NCI-H146 treated with DMSO at 0.1 percent for 48 hours (cell line): ENCODE results near the gene NECTIN2.

Experiments
- DNase-seq: peaks from one replicate; lab custom pipeline; 2025; ENCODE audit not compliant: unreplicated experiment; lab: John Stamatoyannopoulos, UW

The NECTIN2 gene

DNA sequence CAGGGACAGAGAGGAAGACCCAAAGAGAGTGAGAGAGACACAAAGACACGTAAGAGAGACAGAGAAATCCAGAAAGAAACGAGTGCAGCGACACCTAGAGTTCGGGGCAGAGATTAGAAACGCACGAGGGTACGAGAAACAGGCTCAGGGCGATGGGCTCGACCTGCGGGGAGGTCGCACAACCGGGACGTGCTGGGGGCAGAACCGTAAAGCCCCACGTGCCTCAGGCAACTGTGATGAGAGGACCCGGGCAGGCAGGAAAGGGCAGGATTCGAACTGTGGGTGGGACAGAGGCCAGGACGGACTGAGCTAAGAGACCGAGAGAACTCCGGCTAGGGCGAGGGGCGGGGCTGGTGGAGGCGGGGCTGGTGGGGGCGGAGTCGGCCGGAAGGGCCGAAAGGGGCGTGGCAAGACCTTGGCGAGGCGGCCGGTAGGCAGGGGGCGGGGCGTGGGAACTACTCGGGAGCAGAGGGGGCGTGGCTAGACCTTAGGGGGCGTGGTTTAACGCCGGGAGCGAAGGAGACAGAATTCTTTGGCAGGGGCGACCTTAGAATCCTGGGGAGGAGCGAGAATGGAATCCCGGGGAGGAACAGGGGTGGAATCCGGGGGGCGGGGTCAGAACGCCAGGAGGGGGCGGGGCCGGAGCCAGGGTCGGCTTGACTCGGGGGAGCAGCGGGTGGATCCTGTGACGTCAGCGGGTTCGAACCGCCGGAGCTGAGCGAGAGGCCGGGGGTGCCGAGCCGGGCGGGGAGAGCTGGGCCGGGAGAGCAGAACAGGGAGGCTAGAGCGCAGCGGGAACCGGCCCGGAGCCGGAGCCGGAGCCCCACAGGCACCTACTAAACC is at the start of gene NECTIN2:
NECTIN2 (plus strand) TSS at position 686 of the 843 bp plus-strand sequence. CDS start 229 bp downstream, outside the sequence.
- peak; percentile 98 for DNase-seq

DNA sequence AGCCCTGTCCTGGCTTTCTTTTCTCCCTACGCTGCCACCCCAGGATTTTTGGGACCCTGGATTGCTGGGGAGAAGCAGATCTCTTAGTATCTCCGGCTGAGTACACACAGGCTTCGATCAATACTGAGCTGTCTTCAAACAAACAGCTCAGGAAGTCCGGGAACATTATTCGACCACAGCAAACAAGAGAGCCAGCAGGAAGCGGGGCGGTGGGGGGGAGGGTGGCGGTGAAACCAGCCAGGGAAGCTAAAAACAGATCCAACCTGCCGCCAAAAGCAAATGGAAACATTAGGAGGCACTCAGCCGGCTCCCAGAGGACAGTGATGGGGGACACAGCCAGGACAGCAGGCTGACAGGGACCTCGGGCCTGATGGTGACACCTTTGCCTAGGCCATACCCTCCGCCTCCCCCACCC is 49.4 kb upstream of the NECTIN2 start:
- peak; percentile 97 for DNase-seq

DNA sequence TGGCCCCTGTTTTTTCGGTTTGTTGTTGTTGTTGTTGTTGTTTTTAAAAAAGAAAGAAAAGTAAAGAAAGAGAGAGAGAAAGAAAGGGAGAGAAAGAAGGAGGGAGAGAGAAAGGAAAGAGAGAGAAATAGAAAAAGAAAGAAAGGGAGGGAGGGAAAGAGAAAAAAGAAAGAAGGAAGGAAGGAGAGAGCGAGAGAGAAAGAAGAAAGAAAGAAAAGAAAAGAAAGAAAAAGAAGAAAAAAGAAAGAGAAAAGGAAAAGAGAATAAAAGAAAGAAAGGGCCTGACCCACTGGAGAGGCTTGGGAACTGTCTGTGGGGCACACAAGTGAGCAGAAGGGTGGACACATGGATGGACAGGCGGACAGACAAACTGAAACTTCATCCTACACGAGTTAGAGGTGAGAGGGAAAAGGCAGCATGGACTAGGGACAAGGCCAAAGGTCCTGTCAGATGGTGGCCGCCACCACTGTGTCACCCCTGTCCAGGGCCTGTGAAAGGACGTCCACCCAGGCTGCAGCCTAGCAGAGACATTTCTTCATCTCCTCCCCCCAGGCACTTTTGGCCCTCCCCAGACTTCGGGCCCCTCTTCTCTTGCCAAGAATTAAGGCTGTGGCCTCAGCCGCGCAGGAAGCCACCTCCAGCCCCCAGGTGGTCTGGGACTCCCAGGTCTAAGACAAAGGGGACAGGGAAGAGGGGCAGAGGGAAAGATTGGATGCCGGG is 46.3 kb upstream of the NECTIN2 start:
- no peak for DNase-seq

DNA sequence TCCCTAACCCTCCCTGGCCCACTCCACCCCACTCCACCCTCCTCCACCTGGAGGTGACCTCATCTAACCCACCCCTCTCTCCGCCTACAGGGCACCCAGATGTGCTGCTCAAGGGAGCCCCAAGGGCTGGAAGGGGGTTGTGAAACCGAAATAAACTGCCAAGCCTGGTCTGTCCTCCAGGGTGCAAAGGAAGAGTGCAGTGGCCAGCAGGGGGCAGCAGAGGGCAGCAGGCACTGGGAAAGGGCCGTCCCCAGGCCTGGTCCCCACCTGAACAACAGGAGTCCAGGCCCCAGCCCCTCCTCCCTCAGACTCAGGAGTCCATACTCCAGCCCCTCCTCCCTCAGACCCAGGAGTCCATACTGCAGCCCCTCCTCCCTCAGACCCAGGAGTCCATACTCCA is 45.6 kb upstream of the NECTIN2 start:
- peak; percentile 64 for DNase-seq

DNA sequence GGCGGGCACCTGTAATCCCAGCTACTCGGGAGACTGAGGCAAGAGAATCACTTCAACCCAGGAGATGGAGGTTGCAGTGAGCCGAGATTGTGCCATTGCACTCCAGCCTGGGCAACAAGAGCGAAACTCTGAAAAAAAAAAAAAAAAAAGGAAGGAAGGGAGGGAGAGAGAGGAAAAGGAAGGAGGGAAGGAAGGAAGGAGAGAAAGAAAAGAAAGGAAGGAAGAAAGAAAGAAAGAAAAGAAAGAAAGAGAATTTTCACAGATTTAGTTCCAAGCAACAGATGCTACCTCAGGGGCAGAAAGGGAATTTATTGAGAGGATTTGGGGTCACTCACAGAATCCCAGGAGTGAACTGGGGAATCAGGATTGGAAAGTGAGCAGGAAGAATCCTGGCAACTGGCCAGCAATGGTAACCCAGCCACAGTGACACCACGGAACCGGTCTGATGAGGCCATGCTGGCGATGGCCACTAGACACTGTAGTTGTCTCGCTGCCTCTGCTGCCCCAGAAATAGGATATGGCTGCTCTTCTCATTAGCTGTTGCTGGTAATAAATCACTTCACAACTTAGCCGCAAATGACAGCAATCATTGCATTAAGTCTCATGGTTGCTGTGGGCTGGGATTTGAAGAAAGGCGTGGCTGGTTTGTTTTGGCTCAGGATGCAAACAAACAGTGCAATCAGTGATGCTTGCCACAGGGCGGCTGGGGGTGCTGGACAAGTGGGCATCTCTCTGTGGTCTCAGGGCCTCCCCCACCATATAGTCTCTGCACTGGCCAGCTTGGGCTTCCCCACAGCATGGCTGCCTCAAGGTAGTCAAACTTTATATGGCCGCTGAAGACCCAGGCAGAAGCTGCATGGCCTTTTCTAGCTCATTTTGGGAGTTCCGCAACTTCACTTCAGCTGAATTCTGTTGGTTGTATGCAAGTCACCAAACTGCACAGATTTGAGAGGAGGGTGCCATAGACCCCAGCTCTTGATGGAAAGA is 42.4 kb upstream of the NECTIN2 start:
- DNase-seq: no peak

DNA sequence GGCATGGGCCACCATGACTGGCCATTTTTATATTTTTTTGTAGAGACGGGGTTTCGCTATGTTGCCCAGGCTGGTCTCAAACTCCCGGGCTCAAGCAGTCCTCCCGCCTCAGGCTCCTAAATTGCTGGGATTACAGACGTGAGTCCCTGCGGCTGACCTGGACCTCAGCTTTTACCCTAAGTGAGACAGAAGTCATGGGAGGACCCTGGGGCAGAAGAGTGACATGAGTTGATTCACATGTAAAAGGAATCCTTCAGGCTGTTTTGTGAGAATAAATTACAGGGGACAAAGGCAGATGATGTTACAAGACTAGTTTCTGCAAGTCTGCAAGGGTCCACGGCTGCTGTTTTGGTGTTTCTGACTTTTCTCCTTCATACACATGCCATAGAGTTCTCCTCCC is 39.8 kb upstream of the NECTIN2 start:
- DNase-seq: no peak

DNA sequence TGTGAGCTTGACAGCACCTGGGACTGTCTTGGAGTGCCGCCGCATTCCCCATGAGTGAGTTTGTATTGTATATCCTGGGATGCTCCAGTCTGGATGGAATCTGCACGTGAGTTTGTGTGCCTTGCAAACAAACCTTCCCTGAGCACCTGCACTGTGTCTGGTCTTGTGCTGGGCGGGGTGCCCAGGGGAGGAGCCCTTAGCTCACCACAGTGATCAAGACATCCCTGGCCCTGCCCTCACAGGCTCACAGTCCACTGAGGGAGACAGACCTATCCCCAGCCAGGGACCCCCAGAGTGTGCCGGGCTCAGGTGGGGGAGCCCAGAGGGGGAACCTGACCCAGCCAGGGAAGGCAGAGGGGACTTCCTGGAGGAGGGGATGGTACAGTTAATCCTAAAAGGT is 38.9 kb upstream of the NECTIN2 start:
- DNase-seq: peak; percentile 87

DNA sequence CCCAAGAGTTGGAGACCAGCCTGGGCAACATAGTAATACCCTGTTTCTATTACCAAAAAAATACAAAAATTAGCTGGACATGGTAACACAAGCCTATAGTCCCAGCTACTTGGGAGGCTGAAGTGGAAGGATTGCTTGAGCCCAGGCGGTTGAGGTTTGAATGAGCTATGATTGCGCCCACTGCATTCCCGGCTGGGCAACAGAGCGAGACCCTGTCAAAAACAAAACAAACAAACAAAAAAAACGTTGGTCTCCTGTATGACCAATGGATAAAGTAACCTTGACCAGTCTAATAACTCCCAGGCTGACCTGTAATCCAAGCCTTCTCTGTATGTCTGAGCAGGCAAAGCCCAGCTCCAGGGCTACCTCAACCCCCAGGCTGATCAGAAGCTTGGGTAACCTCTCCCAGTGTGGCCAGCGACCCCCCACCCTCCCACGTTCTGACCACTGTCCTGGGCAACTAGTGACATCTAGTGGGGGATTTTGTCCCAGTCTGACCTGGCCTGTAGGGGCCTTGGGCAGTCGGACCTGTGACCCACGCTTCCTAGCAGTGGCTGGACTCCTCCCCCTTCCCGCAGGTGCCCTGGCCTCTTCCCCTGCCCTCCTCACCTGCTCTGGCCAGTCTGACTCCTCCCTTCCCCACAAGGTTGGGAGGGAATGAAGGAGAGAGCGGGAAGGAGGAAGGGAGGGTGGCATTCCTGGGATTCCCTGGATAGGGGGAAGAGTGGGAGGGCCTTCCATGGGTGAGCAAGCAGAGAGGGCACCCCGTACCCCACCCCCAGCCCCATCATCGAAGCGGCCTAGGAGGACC is 38.2 kb upstream of the NECTIN2 start:
- DNase-seq: peak; percentile 96

DNA sequence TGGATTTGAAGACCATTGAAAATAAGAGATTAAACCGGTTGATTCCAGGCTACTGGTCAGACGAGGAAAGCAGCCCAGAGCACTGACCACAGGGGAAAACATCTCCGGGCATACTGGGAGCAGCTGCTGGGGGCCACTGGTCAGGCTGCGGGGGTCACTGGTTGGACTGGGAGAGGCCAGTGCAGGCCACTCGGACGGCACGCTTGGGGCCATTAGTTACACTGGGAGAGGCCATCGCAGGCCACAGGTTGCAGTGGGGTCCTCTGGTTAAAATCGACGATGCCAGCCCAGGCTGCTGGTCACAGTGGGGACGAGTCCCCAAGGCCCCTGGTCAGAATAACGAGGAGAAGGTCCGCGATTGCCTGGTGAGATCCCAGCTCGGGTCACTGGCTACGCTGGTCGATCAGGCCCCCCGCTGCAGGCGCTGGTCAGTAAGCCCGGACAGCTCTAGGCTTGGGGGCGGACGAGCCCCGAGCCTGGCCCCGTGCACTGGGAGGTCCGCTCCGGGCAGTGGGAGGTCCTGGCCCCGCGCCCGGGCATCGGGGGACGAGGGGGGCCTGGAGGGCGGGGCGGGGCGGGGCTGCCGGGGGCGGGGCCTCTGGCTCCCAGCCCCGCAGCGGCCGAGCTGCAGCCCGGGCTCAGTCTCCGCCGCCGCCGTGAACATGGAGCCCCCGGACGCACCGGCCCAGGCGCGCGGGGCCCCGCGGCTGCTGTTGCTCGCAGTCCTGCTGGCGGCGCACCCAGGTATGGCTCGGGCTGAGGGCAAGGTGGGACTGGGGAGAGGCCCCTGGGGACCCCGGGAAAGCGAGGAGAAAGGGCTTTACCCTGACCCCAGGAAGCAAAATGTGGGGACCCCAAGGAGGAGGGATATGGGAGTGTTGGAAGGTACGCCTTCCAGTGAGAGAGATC is 37.4 kb upstream of the NECTIN2 start, which contains the start of gene BCAM:
BCAM (plus strand) TSS at position 641 of the 909 bp plus-strand sequence; CDS start at position 663, 22 bp downstream.
- DNase-seq: peak; percentile 53

DNA sequence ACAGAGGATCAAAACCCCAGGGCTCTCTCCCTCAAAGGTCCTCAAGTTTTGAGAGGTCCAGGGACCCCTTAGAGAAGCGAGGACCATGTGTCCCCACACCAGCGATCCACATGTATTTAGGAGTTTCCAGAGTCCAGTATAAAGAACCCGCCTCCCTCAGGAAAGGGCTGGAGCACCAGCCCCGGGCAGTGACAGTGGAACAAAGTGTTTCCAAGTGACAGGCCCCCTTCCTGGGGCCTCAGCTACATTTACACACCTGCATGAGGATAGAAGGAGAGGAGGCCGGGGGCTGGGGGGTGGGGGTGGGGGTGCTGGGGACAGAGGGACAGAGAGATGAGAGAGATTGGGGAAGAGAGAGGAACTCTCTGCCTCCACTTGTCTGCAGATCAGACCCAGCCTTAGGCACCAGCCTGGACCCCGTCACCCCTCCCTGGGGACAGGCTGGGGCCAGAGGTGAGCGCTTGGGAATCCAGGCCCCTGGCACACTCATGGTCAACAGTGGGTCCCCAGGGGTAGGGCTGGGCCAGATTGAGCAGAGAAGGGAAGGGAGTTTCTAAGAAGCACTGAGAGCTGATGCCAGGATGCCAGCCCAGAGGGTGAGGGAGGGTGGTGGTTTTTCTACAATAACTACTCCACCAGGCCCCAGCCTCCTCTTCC is 36.4 kb upstream of the NECTIN2 start:
- DNase-seq: peak; percentile 19

DNA sequence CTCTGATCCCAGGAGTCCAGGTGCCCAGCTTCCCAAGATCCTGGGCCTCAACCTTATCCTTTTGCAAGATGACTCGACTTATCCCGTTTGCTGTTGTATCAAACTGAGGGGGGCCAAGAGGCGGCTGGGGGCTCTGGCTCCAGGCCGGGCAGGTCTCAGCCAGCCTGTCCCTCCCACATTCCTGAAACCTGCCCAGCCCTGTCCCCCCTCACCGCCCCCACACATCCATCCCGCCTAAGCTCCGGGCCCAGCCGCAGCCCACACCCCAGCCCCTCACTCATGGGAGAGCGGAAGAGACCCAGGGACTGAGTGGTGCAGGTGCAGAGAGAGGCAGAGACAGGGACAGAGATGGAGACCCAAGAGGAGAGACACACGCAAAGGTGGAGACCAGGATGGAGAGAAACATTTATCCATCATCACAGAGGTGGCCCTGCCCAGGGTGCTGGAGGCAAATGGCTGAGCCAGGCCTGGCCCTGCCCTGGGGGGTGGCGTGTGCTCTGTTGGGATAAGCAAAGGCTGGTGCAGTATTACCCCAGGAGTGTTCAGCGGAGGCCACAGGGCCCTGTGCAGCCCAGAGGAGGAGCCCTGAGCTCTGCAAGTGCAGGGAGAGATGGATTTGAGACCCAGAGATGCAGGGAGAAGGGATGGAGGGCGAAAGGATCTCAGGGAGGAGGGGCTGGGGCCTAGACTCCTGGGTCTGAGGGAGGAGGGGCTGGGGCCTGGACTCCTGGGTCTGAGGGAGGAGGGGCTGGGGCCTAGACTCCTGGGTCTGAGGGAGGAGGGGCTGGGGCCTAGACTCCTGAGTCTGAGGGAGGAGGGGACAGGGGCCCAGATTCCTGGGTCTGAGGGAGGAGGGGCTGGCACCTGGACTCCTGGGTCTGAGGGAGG is 35.6 kb upstream of the NECTIN2 start:
- DNase-seq: no peak

DNA sequence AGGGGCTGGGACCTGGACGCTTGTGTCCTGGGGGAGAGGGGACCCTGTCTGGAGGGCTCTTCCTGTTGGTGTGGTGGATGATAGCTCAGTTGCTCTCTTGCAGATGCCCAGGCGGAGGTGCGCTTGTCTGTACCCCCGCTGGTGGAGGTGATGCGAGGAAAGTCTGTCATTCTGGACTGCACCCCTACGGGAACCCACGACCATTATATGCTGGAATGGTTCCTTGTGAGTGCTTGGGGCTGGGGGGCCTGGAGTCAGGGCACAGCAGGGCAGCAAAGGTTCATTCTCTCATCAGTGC is 35.0 kb upstream of the NECTIN2 start:
- no peak for DNase-seq

DNA sequence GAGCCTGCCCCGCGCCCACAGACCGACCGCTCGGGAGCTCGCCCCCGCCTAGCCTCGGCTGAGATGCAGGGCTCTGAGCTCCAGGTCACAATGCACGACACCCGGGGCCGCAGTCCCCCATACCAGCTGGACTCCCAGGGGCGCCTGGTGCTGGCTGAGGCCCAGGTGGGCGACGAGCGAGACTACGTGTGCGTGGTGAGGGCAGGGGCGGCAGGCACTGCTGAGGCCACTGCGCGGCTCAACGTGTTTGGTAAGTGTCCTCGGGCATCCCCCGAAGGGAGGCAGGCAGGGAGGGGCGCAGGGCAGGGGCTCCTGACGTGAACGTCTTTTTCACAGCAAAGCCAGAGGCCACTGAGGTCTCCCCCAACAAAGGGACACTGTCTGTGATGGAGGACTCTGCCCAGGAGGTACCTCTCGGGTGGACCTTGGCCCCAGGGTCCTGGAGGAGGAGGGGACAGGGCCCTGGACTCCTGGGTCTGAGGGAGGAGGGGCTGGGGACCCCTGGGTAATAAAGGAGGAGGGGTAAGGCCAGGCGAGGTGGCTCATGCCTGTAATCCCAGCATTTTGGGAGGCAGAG is 33.9 kb upstream of the NECTIN2 start:
- DNase-seq: no peak

DNA sequence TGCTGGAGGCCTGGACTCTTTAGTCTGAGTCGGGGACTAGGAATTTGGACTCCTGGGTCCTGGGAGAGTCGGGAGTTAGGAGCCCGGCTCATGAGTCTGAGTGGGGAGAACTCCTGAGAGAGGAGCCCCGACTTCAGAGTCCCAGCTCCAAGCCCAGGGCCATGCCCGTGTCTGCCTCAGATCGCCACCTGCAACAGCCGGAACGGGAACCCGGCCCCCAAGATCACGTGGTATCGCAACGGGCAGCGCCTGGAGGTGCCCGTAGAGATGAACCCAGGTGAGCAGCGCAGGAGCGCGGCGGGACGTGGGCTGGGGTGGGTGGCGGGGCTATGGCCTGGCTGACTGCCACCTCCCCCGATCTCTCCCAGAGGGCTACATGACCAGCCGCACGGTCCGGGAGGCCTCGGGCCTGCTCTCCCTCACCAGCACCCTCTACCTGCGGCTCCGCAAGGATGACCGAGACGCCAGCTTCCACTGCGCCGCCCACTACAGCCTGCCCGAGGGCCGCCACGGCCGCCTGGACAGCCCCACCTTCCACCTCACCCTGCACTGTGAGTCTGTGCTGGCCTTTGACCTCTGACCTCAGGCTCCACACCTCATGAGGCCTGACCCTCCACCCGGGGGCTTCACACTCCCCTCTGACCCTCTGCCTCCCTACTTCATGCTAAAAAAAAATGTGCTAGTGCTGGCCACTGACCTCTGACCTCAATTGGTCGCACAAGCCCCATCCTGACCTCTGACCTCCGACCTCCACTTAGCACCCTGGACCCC is 32.8 kb upstream of the NECTIN2 start:
- DNase-seq: no peak

DNA sequence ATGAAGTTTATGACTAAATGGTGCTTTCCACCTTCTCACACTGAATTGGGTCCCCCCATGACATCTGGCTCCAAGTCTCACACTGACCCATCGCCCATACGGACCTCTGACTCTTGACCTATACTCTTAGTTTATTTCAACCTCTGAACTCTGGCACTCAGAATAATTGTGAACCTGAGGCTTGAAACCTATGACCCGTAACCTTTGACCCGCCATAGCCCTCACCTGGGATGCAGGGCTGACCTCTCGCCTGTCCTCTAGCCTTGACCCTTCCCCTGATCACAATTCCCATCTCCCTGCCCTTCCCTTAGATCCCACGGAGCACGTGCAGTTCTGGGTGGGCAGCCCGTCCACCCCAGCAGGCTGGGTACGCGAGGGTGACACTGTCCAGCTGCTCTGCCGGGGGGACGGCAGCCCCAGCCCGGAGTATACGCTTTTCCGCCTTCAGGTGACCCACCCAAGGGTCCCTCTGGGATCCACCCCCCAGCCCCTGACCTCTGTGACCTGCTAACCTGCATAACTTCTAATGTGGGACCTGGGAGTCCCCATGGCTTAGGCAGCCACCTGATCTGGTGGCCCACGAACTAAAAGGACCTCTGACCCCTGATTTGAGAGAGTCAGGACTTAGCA is 32.1 kb upstream of the NECTIN2 start:
- no peak for DNase-seq

DNA sequence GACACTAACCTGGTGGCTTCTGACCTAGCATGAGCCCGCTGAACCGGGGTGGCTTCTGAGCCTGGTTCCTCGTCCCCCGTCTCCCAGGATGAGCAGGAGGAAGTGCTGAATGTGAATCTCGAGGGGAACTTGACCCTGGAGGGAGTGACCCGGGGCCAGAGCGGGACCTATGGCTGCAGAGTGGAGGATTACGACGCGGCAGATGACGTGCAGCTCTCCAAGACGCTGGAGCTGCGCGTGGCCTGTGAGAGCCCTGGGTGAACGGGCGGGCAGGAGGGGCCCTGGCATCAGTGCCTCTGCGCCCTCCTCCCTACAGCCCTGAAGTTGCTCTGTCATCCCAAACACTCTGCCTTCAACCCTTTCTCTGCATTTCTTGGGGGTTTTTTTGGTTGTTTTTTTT is 31.6 kb upstream of the NECTIN2 start:
- DNase-seq: no peak
